ENCODE data around the gene ESRRA. TPM values are rescaled to one million over a fixed set of nuclear protein-coding genes. Genes with fewer than 3 reads are reported as not detected.

ESRRA gene
- total and polyA plus RNA-seq, 2 of the 13 experiments (the other 11 are each of a cell fraction or from before 2014, with no cell fraction given), result 18.1 to 36.3 TPM

- 100% methylated on average over 9 of the region's 10 CpGs for WGBS (ENCODE audit: low lambda C conversion rate)
- ATAC-seq (no peak), DNase-seq (ENCODE audit: low spot score) (no peak), FAIRE-seq (no peak)
- Histone ChIP-seq H3K4me3 (replicated peaks in 1 of 3; ENCODE audit: insufficient read depth in 1 of 3, low read depth in 2 of 3, low read length in 3 of 3) (no peak overlapping the region), H2AFZ (ENCODE audit: low read length) (no peak overlapping the region), H3K9me3 (ENCODE audit: low read length) (no peaks in the 10 kb centered on the region), H3K27ac (ENCODE audit: extremely low read length, insufficient read depth, low read length) (no peak overlapping the region), H3K36me3 (replicated peaks in 1 of 2; ENCODE audit: control insufficient read depth in 1 of 2, insufficient read depth in 2 of 2, low read length in 2 of 2) (peaks cover 2 to 25% of the 10 kb centered on the region in 2 experiments; a peak in 4 of 5 replicates), H3K4me1 (ENCODE audit: insufficient read depth, low read length) (peaks cover 15% of the 10 kb centered on the region), H4K20me1 (ENCODE audit: insufficient read depth, low read length) (no peaks in the 10 kb centered on the region), H3K79me2 (ENCODE audit: insufficient read depth, low read length) (peaks cover 4% of the 10 kb centered on the region), H3K9ac (ENCODE audit: insufficient read depth, low read depth, low read length) (no peak overlapping the region), H3K4me2 (ENCODE audit: low read depth, low read length) (no peak overlapping the region), H3K27me3 (ENCODE audit: control insufficient read depth in 1 of 2, insufficient read depth in 2 of 2, low read length in 2 of 2) (no peaks in the 10 kb centered on the region)
- TF ChIP-seq NR2F1 (CRISPR knock-in tag; IDR thresholded peaks at IDR 0.05) (no peak), TRIM22 (IDR thresholded peaks at IDR 0.05) (no peak), TMF1 (CRISPR knock-in tag; IDR thresholded peaks at IDR 0.05; ENCODE audit: low read depth) (no peak), NR2F6 (IDR thresholded peaks at IDR 0.05) (no peak), NR2F6 (CRISPR knock-in tag; IDR thresholded peaks at IDR 0.05) (no peak), ZNF333 (CRISPR knock-in tag; IDR thresholded peaks at IDR 0.05; ENCODE audit: borderline replicate concordance) (no peak), ADNP (CRISPR knock-in tag; IDR thresholded peaks at IDR 0.05) (no peak), HHEX (CRISPR knock-in tag; IDR thresholded peaks at IDR 0.05) (no peak), DRAP1 (CRISPR knock-in tag; IDR thresholded peaks at IDR 0.05) (no peak), TFDP2 (CRISPR knock-in tag; IDR thresholded peaks at IDR 0.05) (no peak), ZNF12 (CRISPR knock-in tag; IDR thresholded peaks at IDR 0.05) (no peak), ZNF34 (CRISPR knock-in tag; IDR thresholded peaks at IDR 0.05; ENCODE audit: borderline replicate concordance) (no peak)
- ChIA-PET POLR2A (interaction anchor here (1.4 kb wide), 1 partner anchor 12 kb away, joined by 7 read pairs; no protein-coding TSS in a partner anchor), CTCF (ENCODE audit: low intra/inter-chr PET ratio, low total read pairs) (no interaction called here)
- in situ Hi-C loops (cut with HindIII; ENCODE audit: extremely low pct_ligation_motif_present, low pct_unique_long_range_greater_than_20kb), result no loop called here
- intact Hi-C loops (cut with micrococcal nuclease; ENCODE audit: unreplicated experiment), result no loop called here
- no TSS peak for BruUV-seq (replicated peaks)
Observed at GRCh38 chr11:64264371-64264852, 40.9 kb upstream of the ESRRA start.
